Stimulated activated naive CD4-positive, alpha-beta T cell treated with Interleukin-2 at 50 U/mL for 16 hours (primary cell): Measurements from ENCODE around the gene HIC1.
A peak's percentile ranks its signal among the peaks of the same experiment; 100 is the strongest.

Experiments
- DNase-seq: peaks from one replicate; lab custom pipeline; 2025; lab: John Stamatoyannopoulos, UW

Gene HIC1

GRCh38 chr17:2044263-2044894 is 10.5 kb upstream of the HIC1 start:
- no peak for DNase-seq

- DNase-seq: no peak
Observed at GRCh38 chr17:2047590-2047989, 7.3 kb upstream of the HIC1 start.

- DNase-seq: no peak
Observed at GRCh38 chr17:2048805-2049204, 6.1 kb upstream of the HIC1 start.

GRCh38 chr17:2049333-2050299 is 5.3 kb upstream of the HIC1 start:
- peak; percentile 90 for DNase-seq

- DNase-seq: peak; percentile 70
Observed at GRCh38 chr17:2050300-2051060, 4.4 kb upstream of the HIC1 start.

- DNase-seq: no peak
Observed at GRCh38 chr17:2051061-2051932, 3.6 kb upstream of the HIC1 start.

- DNase-seq: no peak
Observed at GRCh38 chr17:2051933-2052559, 2.9 kb upstream of the HIC1 start.

GRCh38 chr17:2053380-2054261 is 1.3 kb upstream of the HIC1 start:
- DNase-seq: peak; percentile 80

- no peak for DNase-seq
Observed at GRCh38 chr17:2054262-2054511, 716 bp upstream of the HIC1 start.

GRCh38 chr17:2055292-2056205 is 646 bp downstream of the HIC1 start:
- DNase-seq: peak; percentile 19

GRCh38 chr17:2056206-2057174 is 1.6 kb downstream of the HIC1 start:
- DNase-seq: peak; percentile 46

- no peak for DNase-seq
Observed at GRCh38 chr17:2057175-2057759, 2.4 kb downstream of the HIC1 start.

GRCh38 chr17:2057760-2058585 is 3.1 kb downstream of the HIC1 start:
- no peak for DNase-seq

- DNase-seq: peak; percentile 43
Observed at GRCh38 chr17:2058586-2059546, 4.0 kb downstream of the HIC1 start.

- DNase-seq: no peak
Observed at GRCh38 chr17:2059547-2060384, 4.9 kb downstream of the HIC1 start.
